HG02852 (cell line): Measurements from ENCODE around the gene NDUFV3.
"Not testable (repeated sequence)": the region's sequence is repeated elsewhere in the genome, so short reads cannot be mapped to it uniquely, and the experiment has no call there.

ENCODE experiments used
- ATAC-seq: cut with Tn5 transposase; IDR thresholded peaks from one replicate; pipeline ENCODE4 v1.9.1; 2021; ENCODE audit warnings: mild to moderate bottlenecking, moderate library complexity; ENCODE audit not compliant: unreplicated experiment

The NDUFV3 gene

DNA sequence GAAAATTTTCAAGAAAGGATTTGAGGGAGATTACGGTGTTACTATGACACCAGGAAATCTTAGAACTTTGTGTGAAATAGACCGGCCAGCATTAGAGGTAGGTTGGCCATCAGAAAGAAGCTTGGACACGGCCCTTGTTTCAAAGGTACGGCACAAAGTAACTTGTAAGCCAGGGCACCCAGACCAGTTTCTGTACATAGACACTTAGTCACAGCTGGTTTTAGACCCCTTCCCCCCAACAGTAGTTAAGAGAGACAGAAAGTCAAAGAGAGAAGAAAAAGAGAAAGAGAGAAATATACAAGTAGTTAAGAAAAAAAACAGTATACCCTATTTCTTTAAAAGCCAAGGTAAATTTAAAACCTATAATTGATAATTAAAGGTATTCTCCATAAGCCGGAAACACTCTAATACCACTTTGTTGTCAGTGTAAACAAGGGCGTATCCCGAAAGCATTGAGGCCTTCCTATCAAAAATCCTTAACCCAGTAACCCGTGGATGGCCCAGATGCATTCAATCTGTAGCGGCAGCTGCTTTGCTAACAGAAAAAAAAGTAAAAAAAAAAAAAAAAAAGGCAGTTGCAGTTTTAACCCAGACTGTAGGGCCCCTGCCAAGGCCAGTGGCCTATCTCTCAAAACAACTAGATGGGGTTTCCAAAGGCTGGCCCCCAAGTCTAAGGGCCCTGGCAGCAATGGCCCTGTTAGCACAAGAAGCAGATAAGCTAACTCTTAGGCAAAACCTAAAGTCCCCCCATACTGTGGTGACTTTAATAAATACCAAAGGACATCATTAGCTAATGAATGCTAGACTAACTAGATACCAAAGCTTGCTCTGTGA lies 40.2 kb downstream of the NDUFV3 start:
- ATAC-seq: not testable (repeated sequence)

GRCh38 chr21:42933973-42934372 lies 40.9 kb downstream of the NDUFV3 start:
- ATAC-seq: not testable (repeated sequence)

- not testable (repeated sequence) for ATAC-seq
These were observed 43.3 kb downstream of the NDUFV3 start for GRCh38 chr21:42936360-42936759.

- ATAC-seq: not testable (repeated sequence)
These were observed 44.2 kb downstream of the NDUFV3 start for GRCh38 chr21:42937034-42937940.

DNA sequence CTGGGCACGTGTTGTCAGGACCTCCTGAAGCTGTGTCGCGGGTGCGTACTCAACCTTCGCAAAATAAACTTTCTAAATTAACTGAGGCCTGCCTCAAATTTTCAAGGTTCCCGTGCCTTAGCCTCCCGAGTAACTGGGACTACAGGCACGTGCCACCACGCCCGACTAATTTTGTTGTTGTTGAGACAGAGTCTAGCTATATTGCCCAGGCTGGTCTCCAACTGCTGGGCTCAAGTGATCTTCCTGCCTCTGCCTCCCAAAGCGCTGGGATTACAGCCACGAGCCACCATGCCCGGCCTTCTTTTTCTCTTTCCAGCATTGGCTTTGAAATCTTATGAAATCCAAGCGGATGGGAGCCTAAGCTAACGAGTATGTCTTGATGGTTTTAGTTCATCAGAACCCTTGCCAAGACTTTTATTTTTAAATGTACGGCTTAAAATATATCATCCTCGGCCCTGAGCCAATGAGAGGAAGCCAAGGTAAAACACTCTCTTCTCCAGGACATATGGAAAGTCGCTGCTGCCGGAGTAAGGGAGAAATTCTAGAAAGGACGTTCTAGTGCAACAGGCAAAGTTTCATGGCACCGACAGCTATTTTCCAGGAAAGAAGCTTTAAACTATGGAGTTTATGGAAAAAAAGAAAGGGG lies 45.0 kb downstream of the NDUFV3 start:
- no peak for ATAC-seq

DNA sequence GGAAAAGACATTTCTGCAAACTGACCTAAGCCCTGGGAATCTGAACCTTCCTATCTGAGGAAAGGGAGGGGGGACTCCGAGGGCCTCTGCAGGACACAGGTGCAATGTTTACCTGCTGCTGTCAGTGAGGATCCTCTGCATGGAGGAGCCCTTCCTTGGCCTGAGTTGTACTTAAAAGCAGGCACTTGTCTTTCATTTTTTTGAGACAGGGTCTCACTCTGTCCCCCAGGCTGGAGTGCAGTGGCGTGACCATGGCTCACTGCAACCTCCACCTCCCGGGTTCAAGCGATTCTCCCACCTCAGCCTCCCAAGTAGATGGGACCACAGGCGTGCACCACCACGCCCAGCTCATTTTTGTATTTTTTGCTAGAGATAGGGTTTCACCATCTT lies 45.5 kb downstream of the NDUFV3 start:
- not testable (repeated sequence) for ATAC-seq

DNA sequence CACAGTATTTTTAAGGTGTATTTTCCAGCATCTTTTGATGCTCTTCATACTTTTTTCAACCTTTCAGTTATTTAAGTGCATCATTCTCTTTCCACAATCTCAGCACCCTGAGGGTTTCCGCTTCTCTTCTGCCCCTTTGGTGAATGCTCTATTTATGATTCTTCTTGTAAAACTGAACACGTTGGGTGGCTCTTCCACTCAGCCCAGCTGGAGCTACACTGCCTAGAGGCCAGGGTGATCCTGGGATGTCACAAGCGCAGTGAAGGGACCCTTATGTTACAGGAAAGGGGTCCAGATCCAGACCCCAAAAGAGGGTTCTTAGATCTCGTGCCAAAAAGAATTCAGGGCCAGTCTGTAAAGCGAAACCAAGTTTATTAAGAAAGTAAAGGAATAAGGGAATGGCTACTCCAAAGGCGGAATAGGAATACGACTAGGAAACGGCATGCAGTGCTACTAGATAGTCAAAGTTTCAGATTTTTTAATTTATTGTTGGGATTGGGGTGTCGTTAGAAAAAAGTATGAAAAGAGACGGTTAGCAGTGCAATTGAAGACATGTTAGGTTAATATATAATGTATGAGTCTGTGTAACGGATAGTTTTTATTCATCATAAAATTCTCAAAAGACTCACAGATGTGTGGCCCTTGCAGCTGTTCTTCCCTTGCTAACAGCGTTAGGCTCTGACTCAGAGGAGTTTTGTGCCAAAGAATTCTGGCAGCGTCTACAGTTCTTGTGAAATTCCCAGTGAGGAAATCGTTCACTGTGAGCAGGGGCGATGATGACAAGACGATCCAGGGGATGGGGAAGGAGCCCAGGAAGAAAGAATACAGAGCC lies 46.7 kb downstream of the NDUFV3 start:
- no peak for ATAC-seq

DNA sequence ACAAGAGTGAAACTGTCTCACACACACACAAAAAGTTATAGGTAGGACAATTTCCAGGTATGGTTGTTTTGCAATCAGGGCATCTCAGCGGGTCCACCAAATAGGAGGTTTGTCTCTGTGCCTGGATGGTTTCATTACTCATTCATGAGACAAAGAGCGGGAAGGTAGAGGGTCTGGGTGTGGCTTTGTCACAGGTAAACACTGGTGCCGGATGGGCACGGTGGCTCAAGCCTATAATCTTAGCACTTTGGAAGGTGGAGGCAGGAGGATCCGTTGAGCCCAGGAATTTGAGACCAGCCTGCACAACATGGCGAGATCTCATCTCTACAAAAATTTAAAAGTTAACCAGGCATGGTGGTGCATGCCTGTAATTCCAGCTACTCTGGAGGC lies 48.6 kb downstream of the NDUFV3 start:
- ATAC-seq: no peak

GRCh38 chr21:42942244-42942643 lies 49.1 kb downstream of the NDUFV3 start:
- ATAC-seq: no peak

- not testable (repeated sequence) for ATAC-seq
These were observed 56.1 kb downstream of the NDUFV3 start for GRCh38 chr21:42949094-42949755.

DNA sequence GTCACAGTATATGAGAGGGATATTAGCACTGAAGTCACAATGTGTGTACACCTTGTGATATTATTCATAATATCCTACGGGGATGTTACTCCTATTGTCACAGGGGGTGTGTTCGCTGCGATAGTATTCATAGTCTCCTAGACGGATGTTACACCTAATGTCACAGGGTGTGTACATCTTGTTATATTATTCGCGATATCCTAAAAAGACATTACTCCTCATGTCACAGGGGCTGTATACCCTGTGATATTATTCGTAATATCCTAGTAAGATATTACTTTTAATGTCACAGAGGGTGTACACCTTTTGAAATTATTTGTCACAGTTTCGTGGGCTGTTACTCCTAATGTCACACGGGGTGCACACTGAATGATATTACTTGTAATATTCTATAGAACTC lies 58.1 kb downstream of the NDUFV3 start:
- not testable (repeated sequence) for ATAC-seq

- ATAC-seq: no peak
These were observed 63.9 kb downstream of the NDUFV3 start for GRCh38 chr21:42956824-42957630.

DNA sequence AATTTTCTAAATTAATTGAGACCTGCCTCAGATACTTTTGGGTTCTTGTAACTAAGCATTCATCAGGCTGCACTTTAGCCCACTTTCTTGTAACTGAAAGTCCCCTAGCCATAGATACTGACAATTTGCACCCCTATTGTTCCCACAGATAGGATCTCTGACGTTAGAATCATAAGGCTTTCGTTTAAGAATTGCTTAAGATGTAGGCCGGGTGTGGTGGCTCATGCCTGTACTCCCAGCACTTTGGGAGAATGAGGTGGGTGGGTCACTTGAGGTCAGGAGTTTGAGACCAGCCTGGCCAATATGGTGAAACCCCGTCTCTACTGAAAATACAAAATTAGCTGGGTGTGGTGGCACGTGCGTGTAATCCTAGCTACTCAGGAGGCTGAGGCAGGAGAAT lies 65.0 kb downstream of the NDUFV3 start:
- not testable (repeated sequence) for ATAC-seq

GRCh38 chr21:42959728-42960127 lies 66.6 kb downstream of the NDUFV3 start:
- no peak for ATAC-seq

GRCh38 chr21:42962380-42963007 lies 69.4 kb downstream of the NDUFV3 start:
- ATAC-seq: no peak
